ENCODE results near the gene CELA2B. TPM values are rescaled to one million over a fixed set of nuclear protein-coding genes. Genes with fewer than 3 reads are reported as not detected.
"Not testable (repeated sequence)": the region's sequence is repeated elsewhere in the genome, so short reads cannot be mapped to it uniquely, and the experiment has no call there.

CELA2B gene
- polyA plus RNA-seq, 1 of the 3 experiments (the other 2 are of a cell fraction), result not detected

DNA sequence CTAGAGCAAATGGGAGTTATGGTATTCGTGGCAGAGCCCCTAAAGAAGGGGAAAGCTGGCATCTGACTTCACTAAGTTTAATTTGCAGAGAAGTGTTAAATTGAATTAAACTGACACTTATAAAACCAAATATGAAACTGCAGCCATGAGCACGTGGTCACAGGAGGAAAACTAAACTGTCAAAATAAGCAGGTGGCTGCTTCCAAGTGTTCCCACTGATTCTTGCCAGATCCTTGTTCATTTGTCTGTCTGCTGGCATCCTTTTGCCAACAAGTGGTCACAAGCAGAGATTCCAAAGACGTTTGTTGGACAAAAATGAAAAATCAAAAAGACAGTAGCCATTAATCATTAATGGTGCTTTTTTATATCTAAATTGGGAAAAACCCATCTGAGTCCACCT, 6.5 kb upstream of the CELA2B start:
- Histone ChIP-seq H3K36me3 (replicated peaks in 1 of 2; ENCODE audit: control insufficient read depth in 1 of 2, insufficient read depth in 2 of 2, low read length in 1 of 2) (no peaks in the 10 kb centered on the region), H3K79me2 (ENCODE audit: insufficient read depth) (no peaks in the 10 kb centered on the region), H3K9me2 (no peaks in the 10 kb centered on the region), H3K27me3 (ENCODE audit: insufficient read depth) (no peaks in the 10 kb centered on the region), H3K4me2 (no peak overlapping the region), H3F3A (replicated peaks; ENCODE audit: insufficient read depth) (no peaks in the 10 kb centered on the region), H3K27ac (ENCODE audit: low read depth in 2 of 2, low read length in 1 of 2) (no peak overlapping the region), H3K9ac (no peak overlapping the region), H3K9me3 (no peaks in the 10 kb centered on the region), H2AFZ (ENCODE audit: low read depth) (no peak overlapping the region), H4K20me1 (ENCODE audit: insufficient read depth) (no peaks in the 10 kb centered on the region), H3K4me3 (ENCODE audit: low read depth in 2 of 2, low read length in 1 of 2) (no peak overlapping the region), H3K4me1 (ENCODE audit: control insufficient read depth in 1 of 2, insufficient read depth in 2 of 2, low read depth in 1 of 2, low read length in 1 of 2) (peaks cover 0 to 2% of the 10 kb centered on the region in 2 experiments; a peak in 1 of 4 replicates)
- TF ChIP-seq, protein P1, sequence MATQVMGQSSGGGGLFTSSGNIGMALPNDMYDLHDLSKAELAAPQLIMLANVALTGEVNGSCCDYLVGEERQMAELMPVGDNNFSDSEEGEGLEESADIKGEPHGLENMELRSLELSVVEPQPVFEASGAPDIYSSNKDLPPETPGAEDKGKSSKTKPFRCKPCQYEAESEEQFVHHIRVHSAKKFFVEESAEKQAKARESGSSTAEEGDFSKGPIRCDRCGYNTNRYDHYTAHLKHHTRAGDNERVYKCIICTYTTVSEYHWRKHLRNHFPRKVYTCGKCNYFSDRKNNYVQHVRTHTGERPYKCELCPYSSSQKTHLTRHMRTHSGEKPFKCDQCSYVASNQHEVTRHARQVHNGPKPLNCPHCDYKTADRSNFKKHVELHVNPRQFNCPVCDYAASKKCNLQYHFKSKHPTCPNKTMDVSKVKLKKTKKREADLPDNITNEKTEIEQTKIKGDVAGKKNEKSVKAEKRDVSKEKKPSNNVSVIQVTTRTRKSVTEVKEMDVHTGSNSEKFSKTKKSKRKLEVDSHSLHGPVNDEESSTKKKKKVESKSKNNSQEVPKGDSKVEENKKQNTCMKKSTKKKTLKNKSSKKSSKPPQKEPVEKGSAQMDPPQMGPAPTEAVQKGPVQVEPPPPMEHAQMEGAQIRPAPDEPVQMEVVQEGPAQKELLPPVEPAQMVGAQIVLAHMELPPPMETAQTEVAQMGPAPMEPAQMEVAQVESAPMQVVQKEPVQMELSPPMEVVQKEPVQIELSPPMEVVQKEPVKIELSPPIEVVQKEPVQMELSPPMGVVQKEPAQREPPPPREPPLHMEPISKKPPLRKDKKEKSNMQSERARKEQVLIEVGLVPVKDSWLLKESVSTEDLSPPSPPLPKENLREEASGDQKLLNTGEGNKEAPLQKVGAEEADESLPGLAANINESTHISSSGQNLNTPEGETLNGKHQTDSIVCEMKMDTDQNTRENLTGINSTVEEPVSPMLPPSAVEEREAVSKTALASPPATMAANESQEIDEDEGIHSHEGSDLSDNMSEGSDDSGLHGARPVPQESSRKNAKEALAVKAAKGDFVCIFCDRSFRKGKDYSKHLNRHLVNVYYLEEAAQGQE (IDR thresholded peaks at IDR 0.05; ENCODE audit: low read depth, low read length), result no peak
- no peak for TF ChIP-seq RCOR1 (IDR thresholded peaks at IDR 0.05; ENCODE audit: low read length)
- no peak for TF ChIP-seq NFIC (IDR thresholded peaks at IDR 0.05; ENCODE audit: borderline replicate concordance)
- no peak for TF ChIP-seq MEF2A (IDR thresholded peaks at IDR 0.05; ENCODE audit: borderline replicate concordance, low read depth)
- no peak for TF ChIP-seq SMC3 (IDR thresholded peaks at IDR 0.05; ENCODE audit: low read depth, low read length)
- TF ChIP-seq, protein P2, sequence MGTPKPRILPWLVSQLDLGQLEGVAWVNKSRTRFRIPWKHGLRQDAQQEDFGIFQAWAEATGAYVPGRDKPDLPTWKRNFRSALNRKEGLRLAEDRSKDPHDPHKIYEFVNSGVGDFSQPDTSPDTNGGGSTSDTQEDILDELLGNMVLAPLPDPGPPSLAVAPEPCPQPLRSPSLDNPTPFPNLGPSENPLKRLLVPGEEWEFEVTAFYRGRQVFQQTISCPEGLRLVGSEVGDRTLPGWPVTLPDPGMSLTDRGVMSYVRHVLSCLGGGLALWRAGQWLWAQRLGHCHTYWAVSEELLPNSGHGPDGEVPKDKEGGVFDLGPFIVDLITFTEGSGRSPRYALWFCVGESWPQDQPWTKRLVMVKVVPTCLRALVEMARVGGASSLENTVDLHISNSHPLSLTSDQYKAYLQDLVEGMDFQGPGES (IDR thresholded peaks at IDR 0.05; ENCODE audit: low read depth, low read length), result no peak
- TF ChIP-seq FOXM1 (IDR thresholded peaks at IDR 0.05; ENCODE audit: low read depth), result no peak
- TF ChIP-seq EZH2phosphoT487 (IDR thresholded peaks at IDR 0.05; ENCODE audit: borderline replicate concordance, low read depth), result no peak
- no peak for TF ChIP-seq SIN3A (IDR thresholded peaks at IDR 0.05; ENCODE audit: borderline replicate concordance, low read depth, low read length)
- TF ChIP-seq FOSL2 (IDR thresholded peaks at IDR 0.05; ENCODE audit: borderline replicate concordance, low read depth), result no peak
- TF ChIP-seq CHD2 (IDR thresholded peaks at IDR 0.05; ENCODE audit: low read length, partially characterized antibody), result no peak
- TF ChIP-seq NRF1 (IDR thresholded peaks at IDR 0.05; ENCODE audit: low read depth, low read length), result no peak
- TF ChIP-seq, protein P3, sequence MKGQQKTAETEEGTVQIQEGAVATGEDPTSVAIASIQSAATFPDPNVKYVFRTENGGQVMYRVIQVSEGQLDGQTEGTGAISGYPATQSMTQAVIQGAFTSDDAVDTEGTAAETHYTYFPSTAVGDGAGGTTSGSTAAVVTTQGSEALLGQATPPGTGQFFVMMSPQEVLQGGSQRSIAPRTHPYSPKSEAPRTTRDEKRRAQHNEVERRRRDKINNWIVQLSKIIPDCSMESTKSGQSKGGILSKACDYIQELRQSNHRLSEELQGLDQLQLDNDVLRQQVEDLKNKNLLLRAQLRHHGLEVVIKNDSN (IDR thresholded peaks at IDR 0.05; ENCODE audit: borderline replicate concordance, low read depth), result no peak
- no peak for TF ChIP-seq RFX5 (IDR thresholded peaks at IDR 0.05; ENCODE audit: low read length)
- DNase-seq, result no peak
- POLR2A ChIA-PET, result no interaction called here
- CTCF ChIA-PET, result interaction anchor here (1.1 kb wide), 1 partner anchor 31 kb away, joined by 3 read pairs; no protein-coding TSS in a partner anchor
- 30% methylated on average over 3 of the region's 3 CpGs for WGBS (ENCODE audit: low lambda C conversion rate)

DNA sequence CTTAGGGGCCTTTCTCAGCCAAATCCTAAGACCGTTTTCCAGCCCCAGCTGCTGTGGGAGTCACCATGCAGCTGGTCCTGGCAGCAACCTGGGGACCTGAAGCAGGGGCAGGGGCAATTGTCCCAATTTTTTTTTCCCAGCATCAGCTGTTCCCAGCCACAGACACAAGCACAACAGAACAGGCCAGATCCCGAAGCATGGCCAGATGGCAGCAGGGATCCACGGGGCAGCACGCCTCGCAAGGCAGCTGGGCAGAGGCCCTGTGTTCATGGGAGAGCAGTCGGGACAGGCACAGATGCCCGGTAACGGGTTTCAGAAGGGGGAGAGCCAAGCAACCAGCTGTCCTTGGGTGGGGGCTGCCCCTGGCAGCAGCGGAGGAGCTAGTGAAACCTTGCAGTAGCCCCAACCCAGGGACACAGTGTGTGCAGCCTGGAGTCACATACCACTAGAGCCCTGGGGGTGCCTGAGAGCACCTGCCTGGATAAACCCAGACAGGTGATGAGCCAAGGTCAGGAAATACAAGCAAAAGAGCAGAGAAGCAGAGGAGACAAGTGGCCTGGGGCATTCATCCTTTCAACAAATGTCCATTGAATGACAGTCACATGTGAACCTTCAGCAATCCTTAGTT, 6.0 kb upstream of the CELA2B start:
- POLR2A ChIA-PET; H3K9me2 ChIP-seq; H4K20me1 ChIP-seq (ENCODE audit: insufficient read depth); H3K27me3 ChIP-seq (ENCODE audit: insufficient read depth); H3K9me3 ChIP-seq; H3F3A ChIP-seq (replicated peaks; ENCODE audit: insufficient read depth); H3K36me3 ChIP-seq (replicated peaks in 1 of 2; ENCODE audit: control insufficient read depth in 1 of 2, insufficient read depth in 2 of 2, low read length in 1 of 2); H3K79me2 ChIP-seq (ENCODE audit: insufficient read depth); H3K27ac ChIP-seq (ENCODE audit: low read depth in 2 of 2, low read length in 1 of 2); H3K4me3 ChIP-seq (ENCODE audit: low read depth in 2 of 2, low read length in 1 of 2); H3K9ac ChIP-seq; H2AFZ ChIP-seq (ENCODE audit: low read depth); H3K4me2 ChIP-seq; DNase-seq; H3K4me1 ChIP-seq (ENCODE audit: control insufficient read depth in 1 of 2, insufficient read depth in 2 of 2, low read depth in 1 of 2, low read length in 1 of 2): not testable (repeated sequence)
- WGBS (ENCODE audit: low lambda C conversion rate), result 56% methylated on average over 3 of the region's 9 CpGs
- CTCF ChIA-PET, result interaction anchor here (1.1 to 2.0 kb wide), 2 partner anchors 30 to 39 kb away, joined by 3 to 6 read pairs; no protein-coding TSS in a partner anchor

DNA sequence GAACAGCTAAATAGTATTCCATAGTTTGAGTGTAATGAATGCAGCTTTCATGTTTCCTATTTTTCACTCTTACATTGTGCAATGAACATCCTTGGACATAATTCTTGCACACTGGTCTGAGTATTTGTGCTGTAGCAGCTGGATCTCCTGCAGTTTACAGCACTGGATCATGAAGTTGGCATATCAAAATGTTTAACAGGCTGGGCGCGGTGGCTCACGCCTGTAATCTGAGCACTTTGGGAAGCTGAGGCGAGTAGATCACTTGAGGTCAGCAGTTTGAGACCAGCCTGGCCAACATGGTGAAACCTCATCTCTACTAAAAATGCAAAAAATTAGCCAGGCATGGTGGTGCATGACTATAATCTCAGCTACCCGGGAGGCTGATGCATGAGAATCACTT, 4.8 kb upstream of the CELA2B start:
- H3K4me1 ChIP-seq (ENCODE audit: control insufficient read depth in 1 of 2, insufficient read depth in 2 of 2, low read depth in 1 of 2, low read length in 1 of 2); H3K9me3 ChIP-seq; H3F3A ChIP-seq (replicated peaks; ENCODE audit: insufficient read depth); H4K20me1 ChIP-seq (ENCODE audit: insufficient read depth); H3K79me2 ChIP-seq (ENCODE audit: insufficient read depth); H3K4me3 ChIP-seq (ENCODE audit: low read depth in 2 of 2, low read length in 1 of 2); DNase-seq; H3K9me2 ChIP-seq; H3K9ac ChIP-seq; H3K4me2 ChIP-seq; H3K36me3 ChIP-seq (replicated peaks in 1 of 2; ENCODE audit: control insufficient read depth in 1 of 2, insufficient read depth in 2 of 2, low read length in 1 of 2); H2AFZ ChIP-seq (ENCODE audit: low read depth); H3K27ac ChIP-seq (ENCODE audit: low read depth in 2 of 2, low read length in 1 of 2); H3K27me3 ChIP-seq (ENCODE audit: insufficient read depth); POLR2A ChIA-PET: not testable (repeated sequence)
- 88% methylated on average over 5 of the region's 5 CpGs for WGBS (ENCODE audit: low lambda C conversion rate)
- CTCF ChIA-PET, result interaction anchor here (2.0 kb wide), 1 partner anchor 40 kb away, joined by 6 read pairs; no protein-coding TSS in a partner anchor

Data from SK-N-SH (cell line).